ENCODE measurements around the gene AJUBA. TPM values are rescaled to one million over a fixed set of nuclear protein-coding genes. Genes with fewer than 3 reads are reported as not detected.
A peak's percentile ranks its signal among the peaks of the same experiment; 100 is the strongest.
"Not testable (repeated sequence)": the region's sequence is repeated elsewhere in the genome, so short reads cannot be mapped to it uniquely, and the experiment has no call there.

AJUBA gene
- total and polyA plus RNA-seq, 2 experiments from 2014 or later = 17.8 to 70.7 TPM

GRCh38 chr14:23005451-23006187 lies 23.3 kb upstream of the AJUBA start:
- peak overlapping the region; percentile 84 for H3K4me2 ChIP-seq (ENCODE audit: unreplicated experiment)
- peaks cover 25% of the 10 kb centered on the region; the same call in 1 of the 2 replicates for H3F3A ChIP-seq (ENCODE audit: insufficient read depth)
- DNase-seq = peak; percentile 19
- peak overlapping the region; percentile 79 for H3K4me3 ChIP-seq
- in situ Hi-C loops (cut with MboI) = no loop called here
- WGBS, 2 experiments (ENCODE audit: low coverage in 1 of 2, low lambda C conversion rate in 2 of 2, missing lambda C conversion rate in 2 of 2) = 53 to 57% methylated on average over 3 of the region's 3 CpGs
- peak overlapping the region; percentile 97; the same call in 1 of the 2 replicates for H2AFZ ChIP-seq
- H3K36me3 ChIP-seq (ENCODE audit: low read depth) = no peaks in the 10 kb centered on the region
- H3K27me3 ChIP-seq (replicated peaks; ENCODE audit: insufficient read depth) = no peaks in the 10 kb centered on the region
- H3K9me3 ChIP-seq (ENCODE audit: low read depth) = no peaks in the 10 kb centered on the region
- H3K79me2 ChIP-seq (ENCODE audit: insufficient read depth) = peaks cover 5% of the 10 kb centered on the region; the same call in 1 of the 2 replicates
- H3K27ac ChIP-seq = peak overlapping the region; percentile 88
- H3K9ac ChIP-seq = peak overlapping the region; percentile 89
- TF ChIP-seq EZH2 (IDR thresholded peaks at IDR 0.05; ENCODE audit: insufficient read depth, poor library complexity, severe bottlenecking) (no peak), EZH2phosphoT487 (IDR thresholded peaks at IDR 0.05; ENCODE audit: insufficient read depth, low read depth) (no peak)
- H3K9me2 ChIP-seq (ENCODE audit: insufficient read depth) = no peaks in the 10 kb centered on the region
- H4K20me1 ChIP-seq (ENCODE audit: insufficient read depth) = no peaks in the 10 kb centered on the region
- H3K4me1 ChIP-seq (ENCODE audit: insufficient read depth) = peaks cover 22% of the 10 kb centered on the region

GRCh38 chr14:23004274-23004673 lies 21.9 kb upstream of the AJUBA start:
- Histone ChIP-seq H3K4me1 (ENCODE audit: insufficient read depth) (peaks cover 19% of the 10 kb centered on the region), H3F3A (ENCODE audit: insufficient read depth) (peaks cover 25% of the 10 kb centered on the region; the same call in 1 of the 2 replicates)
- H3K9me2 ChIP-seq (ENCODE audit: insufficient read depth); H4K20me1 ChIP-seq (ENCODE audit: insufficient read depth); H3K4me2 ChIP-seq (ENCODE audit: unreplicated experiment); H3K79me2 ChIP-seq (ENCODE audit: insufficient read depth); H3K27ac ChIP-seq; H3K36me3 ChIP-seq (ENCODE audit: low read depth); DNase-seq; H3K9ac ChIP-seq; H3K27me3 ChIP-seq (replicated peaks; ENCODE audit: insufficient read depth); in situ Hi-C loops (cut with MboI); H2AFZ ChIP-seq; H3K4me3 ChIP-seq; H3K9me3 ChIP-seq (ENCODE audit: low read depth): not testable (repeated sequence)
- WGBS, 2 experiments (ENCODE audit: low coverage in 1 of 2, low lambda C conversion rate in 2 of 2, missing lambda C conversion rate in 2 of 2) = 95 to 96% methylated on average over 4 of the region's 4 CpGs

- in situ Hi-C loops (cut with MboI) = no loop called here
- Histone ChIP-seq H3K9me3 (ENCODE audit: low read depth) (no peaks in the 10 kb centered on the region), H3K4me2 (ENCODE audit: unreplicated experiment) (no peak overlapping the region), H3F3A (ENCODE audit: insufficient read depth) (peaks cover 16% of the 10 kb centered on the region; the same call in 1 of the 2 replicates), H3K27me3 (replicated peaks; ENCODE audit: insufficient read depth) (no peaks in the 10 kb centered on the region), H3K36me3 (ENCODE audit: low read depth) (no peaks in the 10 kb centered on the region), H3K79me2 (ENCODE audit: insufficient read depth) (no peaks in the 10 kb centered on the region), H3K9ac (no peak overlapping the region), H2AFZ (no peak overlapping the region), H4K20me1 (ENCODE audit: insufficient read depth) (no peaks in the 10 kb centered on the region), H3K27ac (no peak overlapping the region), H3K4me3 (no peak overlapping the region), H3K4me1 (ENCODE audit: insufficient read depth) (peaks cover 13% of the 10 kb centered on the region), H3K9me2 (ENCODE audit: insufficient read depth) (no peaks in the 10 kb centered on the region)
- no peak for TF ChIP-seq EZH2 (IDR thresholded peaks at IDR 0.05; ENCODE audit: insufficient read depth, poor library complexity, severe bottlenecking)
- TF ChIP-seq EZH2phosphoT487 (IDR thresholded peaks at IDR 0.05; ENCODE audit: insufficient read depth, low read depth) = no peak
- no peak for DNase-seq
- WGBS, 2 experiments (ENCODE audit: low coverage in 1 of 2, low lambda C conversion rate in 2 of 2, missing lambda C conversion rate in 2 of 2) = 90 to 92% methylated on average over 3 of the region's 3 CpGs
Observed at GRCh38 chr14:23002592-23002991, 20.2 kb upstream of the AJUBA start.

GRCh38 chr14:23000860-23001259 lies 18.5 kb upstream of the AJUBA start:
- Histone ChIP-seq H2AFZ (no peak overlapping the region), H3K4me3 (no peak overlapping the region), H3K9me3 (ENCODE audit: low read depth) (no peaks in the 10 kb centered on the region), H3K36me3 (ENCODE audit: low read depth) (no peaks in the 10 kb centered on the region), H3K79me2 (ENCODE audit: insufficient read depth) (no peaks in the 10 kb centered on the region), H3K27ac (no peak overlapping the region), H3K9ac (no peak overlapping the region), H3F3A (ENCODE audit: insufficient read depth) (peaks cover 7% of the 10 kb centered on the region; the same call in 1 of the 2 replicates), H3K4me1 (ENCODE audit: insufficient read depth) (peaks cover 3% of the 10 kb centered on the region), H3K27me3 (replicated peaks; ENCODE audit: insufficient read depth) (no peaks in the 10 kb centered on the region), H3K4me2 (ENCODE audit: unreplicated experiment) (no peak overlapping the region), H3K9me2 (ENCODE audit: insufficient read depth) (no peaks in the 10 kb centered on the region), H4K20me1 (ENCODE audit: insufficient read depth) (no peaks in the 10 kb centered on the region)
- in situ Hi-C loops (cut with MboI) = no loop called here
- TF ChIP-seq EZH2 (IDR thresholded peaks at IDR 0.05; ENCODE audit: insufficient read depth, poor library complexity, severe bottlenecking) (no peak), EZH2phosphoT487 (IDR thresholded peaks at IDR 0.05; ENCODE audit: insufficient read depth, low read depth) (no peak)
- DNase-seq = no peak
- WGBS, 2 experiments (ENCODE audit: low coverage in 1 of 2, low lambda C conversion rate in 2 of 2, missing lambda C conversion rate in 2 of 2) = 95 to 96% methylated on average over 2 of the region's 2 CpGs

Measured in GM23248 (cell line).